PC-3 (cell line): ENCODE measurements around the gene MACROD2. TPM values are rescaled to one million over a fixed set of nuclear protein-coding genes. Genes with fewer than 3 reads are reported as not detected.

Experiments
- ATAC-seq: fragments of 200-7000 bp; cut with Tn5 transposase; 2 replicates; pipeline ENCODE4 v1.9.1; 2020; ENCODE audit warnings: mild to moderate bottlenecking, moderate library complexity
- BruUV-seq: library from RNA; stranded (reverse); fragments of 400-500 nt; replicated peaks from 2 replicates; lab custom pipeline; 2021; lab: Mats Ljungman, UMichigan
- CTCF ChIA-PET: fragments of 300-600 bp; sonication (Branson Sonifier 250); formaldehyde crosslinking; loops from one replicate; lab custom pipeline; 2022; ENCODE audit warnings: antibody characterized with exemption; lab: Charles Lee
- POLR2A ChIA-PET: fragments of 300-600 bp; sonication (Branson Sonifier 250); formaldehyde crosslinking; loops from one replicate; lab custom pipeline; 2022; ENCODE audit warnings: antibody characterized with exemption; ENCODE audit not compliant: unreplicated experiment; lab: Charles Lee
- DNase-seq: peaks from one replicate; pipeline ENCODE4 v3.0.0-alpha.2; 2015
- H2AFZ ChIP-seq: fragments of 300-600 bp; sonication (generic); 2 replicates; pipeline ENCODE4 v1.6.0; 2016; ENCODE audit warnings: antibody characterized with exemption, low read length
- H3F3A ChIP-seq: fragments of 300-600 bp; sonication (generic); one replicate; pipeline ENCODE4 v1.6.0; 2017; ENCODE audit warnings: antibody characterized with exemption, low read length, control low read depth, mild to moderate bottlenecking; ENCODE audit not compliant: unreplicated experiment
- H3K27ac ChIP-seq: fragments of 300-600 bp; sonication (generic); 2 replicates; pipeline ENCODE4 v1.5.1; 2016; ENCODE audit warnings: mild to moderate bottlenecking, low read length
- H3K27me3 ChIP-seq: fragments of 300-600 bp; sonication (generic); 2 replicates; pipeline ENCODE4 v1.6.1; 2016; ENCODE audit warnings: low read length, mixed read lengths
- H3K36me3 ChIP-seq: fragments of 300-600 bp; sonication (generic); 2 replicates; pipeline ENCODE4 v1.6.1; 2016; ENCODE audit warnings: low read depth, mixed run types, low read length, mixed read lengths
- H3K4me1 ChIP-seq: fragments of 300-600 bp; sonication (generic); 2 replicates; pipeline ENCODE4 v1.5.1; 2016; ENCODE audit warnings: low read length; ENCODE audit not compliant: insufficient read depth
- H3K4me2 ChIP-seq: fragments of 300-600 bp; sonication (generic); 2 replicates; pipeline ENCODE4 v1.6.0; 2016; ENCODE audit warnings: low read length
- H3K4me3 ChIP-seq: fragments of 300-600 bp; sonication (generic); 2 replicates; pipeline ENCODE4 v1.5.1; 2016; ENCODE audit warnings: mild to moderate bottlenecking, low read length, mixed read lengths
- H3K79me2 ChIP-seq: fragments of 300-600 bp; sonication (generic); 2 replicates; pipeline ENCODE4 v1.6.1; 2017; ENCODE audit warnings: low read length, mixed read lengths
- H3K9ac ChIP-seq: fragments of 300-600 bp; sonication (generic); 2 replicates; pipeline ENCODE4 v1.6.0; 2016; ENCODE audit warnings: mild to moderate bottlenecking, low read length
- H3K9me2 ChIP-seq: fragments of 300-600 bp; sonication (generic); replicated peaks from 2 replicates; pipeline ENCODE4 v1.6.1; 2016; ENCODE audit warnings: mixed run types, low read length, mixed read lengths
- H3K9me3 ChIP-seq: fragments of 300-600 bp; sonication (generic); 2 replicates; pipeline ENCODE4 v1.6.1; 2016; ENCODE audit warnings: low read length, mixed read lengths
- H4K20me1 ChIP-seq: fragments of 300-600 bp; sonication (generic); 2 replicates; pipeline ENCODE4 v1.6.1; 2016; ENCODE audit warnings: low read length, mixed read lengths
- CTCF ChIP-seq: fragments of 300-600 bp; sonication (generic); conservative IDR thresholded peaks from 2 replicates; pipeline ENCODE4 v1.5.1; 2017; ENCODE audit warnings: antibody characterized with exemption, low read depth, mild to moderate bottlenecking, low read length
- EZH2 ChIP-seq: fragments of 300-600 bp; sonication (generic); IDR thresholded peaks from one replicate; pipeline ENCODE4 v1.6.1; 2017; ENCODE audit warnings: antibody characterized with exemption, mild to moderate bottlenecking, low read length; ENCODE audit not compliant: unreplicated experiment
- EZH2phosphoT487 ChIP-seq: fragments of 300-600 bp; sonication (generic); IDR thresholded peaks from 2 replicates; pipeline ENCODE4 v1.6.1; 2018; ENCODE audit warnings: mild to moderate bottlenecking, antibody characterized with exemption, low read length, borderline replicate concordance
- intact Hi-C: fragments of 100-400 bp; cut with micrococcal nuclease; formaldehyde crosslinking; loops from 2 replicates; pipeline ENCODE4 v1.9.0; 2023
- total RNA-seq: library from RNA; depleted of rRNA; stranded (reverse); fragments of >200 nt; gene quantifications from 2 replicates; pipeline ENCODE4 v1.2.3, GENCODE V29; 2014

MACROD2 gene
- total RNA-seq, 1 experiment from 2014 or later: 3.1 TPM

GRCh38 chr20:14616003-14616402 lies 620.7 kb downstream of the MACROD2 start:
- H3F3A ChIP-seq: no peaks in the 10 kb centered on the region
- no peaks in the 10 kb centered on the region for H3K9me2 ChIP-seq
- BruUV-seq: no TSS peak
- TF ChIP-seq CTCF (no peak), EZH2phosphoT487 (no peak), EZH2 (no peak)
- H3K36me3 ChIP-seq: no peaks in the 10 kb centered on the region
- peak overlapping the region; percentile 27 for H3K27ac ChIP-seq
- no peak overlapping the region for H3K4me3 ChIP-seq
- H4K20me1 ChIP-seq: no peaks in the 10 kb centered on the region
- no peaks in the 10 kb centered on the region for H3K27me3 ChIP-seq
- no peaks in the 10 kb centered on the region for H3K9me3 ChIP-seq
- DNase-seq: peak; percentile 89
- H3K4me2 ChIP-seq: no peak overlapping the region
- no peak overlapping the region for H2AFZ ChIP-seq
- peaks cover 16% of the 10 kb centered on the region for H3K4me1 ChIP-seq
- H3K9ac ChIP-seq: no peak overlapping the region
- CTCF ChIA-PET: no interaction called here
- POLR2A ChIA-PET: interaction anchor here (0.6 kb wide), 2 partner anchors 12 to 680 kb away, joined by 4 read pairs; no protein-coding TSS in a partner anchor
- no peaks in the 10 kb centered on the region for H3K79me2 ChIP-seq
- intact Hi-C loops: loop anchor here (1.0 kb wide), 1 partner anchor 33 kb away; no protein-coding TSS in a partner anchor
- peak; percentile 97 for ATAC-seq

GRCh38 chr20:14617123-14617522 lies 621.8 kb downstream of the MACROD2 start:
- no TSS peak for BruUV-seq
- no peak overlapping the region for H3K4me2 ChIP-seq
- ChIA-PET POLR2A (no interaction called here), CTCF (no interaction called here)
- H3K27ac ChIP-seq: peak overlapping the region; percentile 3
- no peaks in the 10 kb centered on the region for H3K27me3 ChIP-seq
- H3K4me1 ChIP-seq: peaks cover 16% of the 10 kb centered on the region
- no peak for TF ChIP-seq CTCF
- TF ChIP-seq EZH2: no peak
- H3K36me3 ChIP-seq: no peaks in the 10 kb centered on the region
- H4K20me1 ChIP-seq: no peaks in the 10 kb centered on the region
- H3K9me2 ChIP-seq: no peaks in the 10 kb centered on the region
- no peak overlapping the region for H2AFZ ChIP-seq
- H3F3A ChIP-seq: no peaks in the 10 kb centered on the region
- no peak overlapping the region for H3K4me3 ChIP-seq
- intact Hi-C loops: no loop called here
- ATAC-seq: peak; percentile 40; the same call in 1 of the 2 replicates
- H3K79me2 ChIP-seq: no peaks in the 10 kb centered on the region
- DNase-seq: peak; percentile 52
- no peaks in the 10 kb centered on the region for H3K9me3 ChIP-seq
- H3K9ac ChIP-seq: no peak overlapping the region

DNA sequence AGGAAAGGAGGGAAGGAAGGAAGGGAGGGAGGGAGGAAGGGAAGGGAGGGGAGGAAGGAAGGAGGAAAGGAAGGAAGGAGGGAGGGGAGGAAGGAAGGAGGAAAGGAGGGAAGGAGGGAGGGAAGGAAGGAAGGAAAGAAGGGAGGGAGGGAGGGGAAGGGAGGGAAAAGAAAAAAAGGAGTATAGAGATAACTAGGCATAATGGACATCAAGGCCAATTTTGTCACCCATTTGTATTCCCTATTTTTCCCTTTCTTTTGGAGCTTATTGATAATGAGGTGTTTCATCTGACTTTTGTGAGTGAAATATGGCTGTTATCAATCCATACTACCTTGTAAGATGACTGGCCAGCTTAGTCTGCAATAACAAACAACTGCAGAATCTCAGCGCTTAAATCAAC lies 624.1 kb downstream of the MACROD2 start:
- Histone ChIP-seq H3K79me2 (no peaks in the 10 kb centered on the region), H4K20me1 (no peaks in the 10 kb centered on the region), H3K4me1 (peaks cover 20% of the 10 kb centered on the region), H3K9ac (no peak overlapping the region), H3K4me2 (no peak overlapping the region), H2AFZ (no peak overlapping the region), H3K27ac (no peak overlapping the region), H3K27me3 (no peaks in the 10 kb centered on the region), H3K9me3 (no peaks in the 10 kb centered on the region), H3K4me3 (no peak overlapping the region), H3K9me2 (no peaks in the 10 kb centered on the region), H3F3A (no peaks in the 10 kb centered on the region), H3K36me3 (no peaks in the 10 kb centered on the region)
- DNase-seq (no peak), ATAC-seq (no peak)
- TF ChIP-seq CTCF: no peak
- no peak for TF ChIP-seq EZH2
- no peak for TF ChIP-seq EZH2phosphoT487
- intact Hi-C loops: no loop called here
- POLR2A ChIA-PET: no interaction called here
- no TSS peak for BruUV-seq
- CTCF ChIA-PET: no interaction called here
